HEK293 (cell line): ENCODE measurements around the gene ZNF845.
"Not testable (repeated sequence)": the region's sequence is repeated elsewhere in the genome, so short reads cannot be mapped to it uniquely, and the experiment has no call there.

Source experiments
- CTCF ChIA-PET: fragments of 350-600 bp; formaldehyde crosslinking; extraction: SDS; loops from one replicate; lab custom pipeline; 2021; ENCODE audit warnings: antibody characterized with exemption; lab: Yijun Ruan, JAX
- POLR2A ChIA-PET: fragments of 300-600 bp; formaldehyde crosslinking; extraction: SDS; loops from one replicate; lab custom pipeline; 2020; ENCODE audit warnings: antibody characterized with exemption, inconsistent platforms; lab: Yijun Ruan, JAX
- H3K27ac ChIP-seq: fragments of 200-500 bp; sonication (Bioruptor generic); 2 replicates; pipeline ENCODE4 v1.5.1; 2014; ENCODE audit warnings: low read depth, low read length, control low read depth, inconsistent platforms; ENCODE audit errors: extremely low read depth
- H3K36me3 ChIP-seq, 2 experiments: fragments of 200-500 bp in 1 of 2; sonication (Bioruptor generic) in 1 of 2; 1 replicate in 1 of 2; 2 replicates in 1 of 2; pipeline ENCODE4 v1.5.1; 2014 to 2017; ENCODE audit warnings: inconsistent platforms in 2 of 2, low read length in 2 of 2; ENCODE audit not compliant: control insufficient read depth in 2 of 2, insufficient read depth in 1 of 2
- H3K4me1 ChIP-seq: fragments of 200-500 bp; sonication (Bioruptor generic); 2 replicates; pipeline ENCODE4 v1.5.1; 2014; ENCODE audit warnings: mild to moderate bottlenecking, low read length, inconsistent platforms; ENCODE audit not compliant: control insufficient read depth, insufficient read depth
- H3K4me3 ChIP-seq: 2 replicates; pipeline ENCODE4 v1.5.1; 2011; ENCODE audit warnings: low read depth, mild to moderate bottlenecking, control low read depth, low read length, moderate library complexity
- H3K9me3 ChIP-seq: fragments of 200-500 bp; sonication (Bioruptor generic); 2 replicates; pipeline ENCODE4 v1.5.1; 2014; ENCODE audit warnings: low read depth, low read length, inconsistent platforms; ENCODE audit not compliant: control insufficient read depth, insufficient read depth
- MZF1 ChIP-seq: fragments of 450-650 bp; formaldehyde crosslinking; IDR thresholded peaks from 2 replicates; pipeline ENCODE4 v1.5.1; 2017; ENCODE audit warnings: missing biosample characterization, missing genetic modification characterization, borderline replicate concordance
- ZNF223 ChIP-seq: fragments of 450-650 bp; formaldehyde crosslinking; IDR thresholded peaks from 2 replicates; pipeline ENCODE4 v1.5.1; 2016; ENCODE audit warnings: missing biosample characterization, missing genetic modification characterization

Gene ZNF845

GRCh38 chr19:53396525-53396868 is 62.9 kb downstream of the ZNF845 start (continued):
- TF ChIP-seq MZF1 (no peak), ZNF223 (tag by site-specific recombination) (no peak)

- H3K27ac ChIP-seq, H3K4me3 ChIP-seq, H3K4me1 ChIP-seq, H3K9me3 ChIP-seq, CTCF ChIA-PET, POLR2A ChIA-PET: not testable (repeated sequence)
- H3K36me3 ChIP-seq: peaks cover 35 to 39% of the 10 kb centered on the region in 2 experiments
These were observed 64.4 kb downstream of the ZNF845 start for GRCh38 chr19:53397918-53398317.
